ENCODE measurements around the gene SLC2A6.

The SLC2A6 gene

GRCh38 chr9:133433351-133433843, 45.5 kb downstream of the SLC2A6 start:
- no peak for DNase-seq

GRCh38 chr9:133430244-133430643, 48.7 kb downstream of the SLC2A6 start:
- DNase-seq, result no peak

GRCh38 chr9:133429641-133430161, 49.2 kb downstream of the SLC2A6 start:
- no peak for DNase-seq

- DNase-seq, result no peak
These were observed 49.7 kb downstream of the SLC2A6 start for GRCh38 chr9:133429214-133429613.

GRCh38 chr9:133428617-133429101, 50.2 kb downstream of the SLC2A6 start:
- no peak for DNase-seq

- DNase-seq, result no peak
These were observed 51.1 kb downstream of the SLC2A6 start for GRCh38 chr9:133427658-133428348.

GRCh38 chr9:133426011-133426410, 52.9 kb downstream of the SLC2A6 start:
- DNase-seq, result no peak

GRCh38 chr9:133425049-133425632, 53.8 kb downstream of the SLC2A6 start:
- DNase-seq, result no peak

- DNase-seq, result no peak
These were observed 54.7 kb downstream of the SLC2A6 start for GRCh38 chr9:133424187-133424586.

GRCh38 chr9:133423216-133423615, 55.7 kb downstream of the SLC2A6 start:
- no peak for DNase-seq

GRCh38 chr9:133421615-133422542, 57.0 kb downstream of the SLC2A6 start, which contains the start of gene ADAMTS13:
Gene ADAMTS13 (plus strand): TSS chr9:133422367. CDS start chr9:133422444, 77 bp downstream.
- DNase-seq, result no peak

Measured in activated T-cell treated with anti-CD3 and anti-CD28 coated beads for 4 hours (primary cell).